Kasumi-1 (cell line): ENCODE measurements around the gene FBXO24.

Experiments used
- DNase-seq, 2 experiments: peaks; one replicate each; lab custom pipeline; 2025; lab: John Stamatoyannopoulos, UW

Gene FBXO24

GRCh38 chr7:100574362-100575205 lies 11.5 kb upstream of the FBXO24 start:
- no peak for DNase-seq

- no peak for DNase-seq
Measured at GRCh38 chr7:100575206-100575631, 10.9 kb upstream of the FBXO24 start.

GRCh38 chr7:100575746-100576383 lies 10.3 kb upstream of the FBXO24 start:
- no peak for DNase-seq

- no peak for DNase-seq
Measured at GRCh38 chr7:100576384-100576993, 9.6 kb upstream of the FBXO24 start.

GRCh38 chr7:100577103-100577502 lies 9.0 kb upstream of the FBXO24 start:
- DNase-seq, result no peak

GRCh38 chr7:100577507-100577906 lies 8.6 kb upstream of the FBXO24 start:
- DNase-seq, result no peak

- no peak for DNase-seq
Measured at GRCh38 chr7:100578246-100579183, 7.6 kb upstream of the FBXO24 start.

- no peak for DNase-seq
Measured at GRCh38 chr7:100580466-100581283, 5.5 kb upstream of the FBXO24 start.

- no peak for DNase-seq
Measured at GRCh38 chr7:100582041-100582579, 4.0 kb upstream of the FBXO24 start.

GRCh38 chr7:100582650-100583049 lies 3.5 kb upstream of the FBXO24 start:
- no peak for DNase-seq

GRCh38 chr7:100583132-100584053 lies 2.7 kb upstream of the FBXO24 start:
- peak; percentile 98 for DNase-seq

- peak; percentile 42 to 92 for DNase-seq
Measured at GRCh38 chr7:100584054-100584682, 2.0 kb upstream of the FBXO24 start.

- no peak for DNase-seq
Measured at GRCh38 chr7:100584683-100585510, 1.2 kb upstream of the FBXO24 start.

GRCh38 chr7:100585511-100586265 lies 440 bp upstream of the FBXO24 start, which contains the start of gene LRCH4:
Gene LRCH4, minus strand, starts transcription at chr7:100586129. Its CDS starts 29 bp downstream, at chr7:100586100.
- no peak for DNase-seq

- peak; percentile 55 to 70 for DNase-seq
Measured at GRCh38 chr7:100588438-100588837, 2.3 kb downstream of the FBXO24 start.

- DNase-seq, result no peak
Measured at GRCh38 chr7:100589341-100589947, 3.3 kb downstream of the FBXO24 start.
